IMR-90 (cell line): ENCODE results near the gene MEF2B. TPM values are rescaled to one million over a fixed set of nuclear protein-coding genes. Genes with fewer than 3 reads are reported as not detected.

Experiments
- ATAC-seq: fragments of 200-7000 bp; cut with Tn5 transposase; 2 replicates; pipeline ENCODE4 v1.9.1; 2020; ENCODE audit warnings: low read depth, mild to moderate bottlenecking, moderate library complexity
- BruUV-seq: library from RNA; stranded (reverse); fragments of 400-500 nt; replicated peaks from 2 replicates; lab custom pipeline; 2021; lab: Mats Ljungman, UMichigan
- CTCF ChIA-PET: fragments of 300-600 bp; formaldehyde crosslinking; extraction: SDS; loops from one replicate; lab custom pipeline; 2021; ENCODE audit warnings: antibody characterized with exemption; lab: Yijun Ruan, JAX
- POLR2A ChIA-PET: fragments of 300-600 bp; sonication (Branson Sonifier 250); formaldehyde crosslinking; loops from one replicate; lab custom pipeline; 2022; ENCODE audit warnings: antibody characterized with exemption; ENCODE audit not compliant: unreplicated experiment; lab: Charles Lee
- DNase-seq: peaks from one replicate; pipeline ENCODE4 v3.0.0; 2013
- H2AFZ ChIP-seq: replicated peaks from 2 replicates; pipeline ENCODE3; 2013; ENCODE audit warnings: low read length, mild to moderate bottlenecking; ENCODE audit not compliant: poor library complexity
- H2AK5ac ChIP-seq: 2 replicates; pipeline ENCODE4 v1.6.1; 2013; ENCODE audit warnings: low read depth, low read length, inconsistent platforms
- H2AK9ac ChIP-seq: replicated peaks from 2 replicates; pipeline ENCODE3; 2013; ENCODE audit warnings: mild to moderate bottlenecking, low read depth, low read length, moderate library complexity; ENCODE audit not compliant: poor library complexity
- H2BK120ac ChIP-seq: 2 replicates; pipeline ENCODE4 v1.6.1; 2013; ENCODE audit warnings: low read depth, low read length, inconsistent platforms
- H2BK15ac ChIP-seq: 3 replicates; pipeline ENCODE4 v1.6.1; 2013; ENCODE audit warnings: low read depth, low read length, inconsistent platforms
- H2BK20ac ChIP-seq: 2 replicates; pipeline ENCODE4 v1.6.1; 2013; ENCODE audit warnings: low read depth, mild to moderate bottlenecking, inconsistent platforms, low read length, moderate library complexity
- H2BK5ac ChIP-seq: 2 replicates; pipeline ENCODE4 v1.6.1; 2013; ENCODE audit warnings: mild to moderate bottlenecking, low read depth, low read length, inconsistent platforms; ENCODE audit not compliant: poor library complexity, severe bottlenecking
- H3K14ac ChIP-seq: replicated peaks from 2 replicates; pipeline ENCODE4 v1.6.1; 2013; ENCODE audit warnings: low read depth, low read length, inconsistent platforms
- H3K18ac ChIP-seq: 2 replicates; pipeline ENCODE4 v1.6.1; 2013; ENCODE audit warnings: low read depth, low read length, control low read depth
- H3K23ac ChIP-seq: 2 replicates; pipeline ENCODE4 v1.6.1; 2013; ENCODE audit warnings: low read depth, low read length, inconsistent platforms
- H3K27ac ChIP-seq: 2 replicates; pipeline ENCODE4 v1.5.1; 2013; ENCODE audit warnings: mild to moderate bottlenecking, control low read depth, low read length; ENCODE audit not compliant: insufficient read depth
- H3K27me3 ChIP-seq: 2 replicates; pipeline ENCODE4 v1.6.1; 2013; ENCODE audit warnings: low read length; ENCODE audit not compliant: control insufficient read depth, insufficient read depth
- H3K36me3 ChIP-seq: 2 replicates; pipeline ENCODE4 v1.6.1; 2013; ENCODE audit warnings: low read length, mixed read lengths; ENCODE audit not compliant: control insufficient read depth, insufficient read depth
- H3K4ac ChIP-seq: 2 replicates; pipeline ENCODE4 v1.6.1; 2013; ENCODE audit warnings: low read depth, low read length, inconsistent platforms
- H3K4me1 ChIP-seq: 2 replicates; pipeline ENCODE4 v1.6.1; 2013; ENCODE audit warnings: low read length, mixed read lengths; ENCODE audit not compliant: control insufficient read depth, insufficient read depth
- H3K4me2 ChIP-seq: 2 replicates; pipeline ENCODE4 v1.6.1; 2013; ENCODE audit warnings: low read depth, mild to moderate bottlenecking, control low read depth, low read length, moderate library complexity
- H3K4me3 ChIP-seq: 2 replicates; pipeline ENCODE4 v1.5.1; 2013; ENCODE audit warnings: low read depth, mild to moderate bottlenecking, control low read depth, low read length, moderate library complexity; ENCODE audit not compliant: insufficient read depth
- H3K56ac ChIP-seq: 2 replicates; pipeline ENCODE4 v1.6.1; 2013; ENCODE audit warnings: low read length, inconsistent platforms; ENCODE audit not compliant: insufficient read depth; ENCODE audit errors: extremely low read depth
- H3K79me1 ChIP-seq, 2 experiments: 2 replicates each; pipeline ENCODE4 v1.6.1; 2013; ENCODE audit warnings: low read length in 2 of 2, inconsistent platforms in 1 of 2, low read depth in 1 of 2
- H3K9ac ChIP-seq: 2 replicates; pipeline ENCODE4 v1.6.1; 2013; ENCODE audit warnings: low read depth, low read length, control low read depth
- H3K9me1 ChIP-seq: 2 replicates; pipeline ENCODE4 v1.6.1; 2013; ENCODE audit warnings: low read length, inconsistent platforms; ENCODE audit not compliant: insufficient read depth
- H3K9me3 ChIP-seq: 2 replicates; pipeline ENCODE4 v1.6.1; 2013; ENCODE audit warnings: low read length; ENCODE audit not compliant: control insufficient read depth, insufficient read depth
- H4K20me1 ChIP-seq: 2 replicates; pipeline ENCODE4 v1.6.1; 2013; ENCODE audit warnings: low read length, inconsistent platforms; ENCODE audit not compliant: insufficient read depth
- H4K5ac ChIP-seq: 2 replicates; pipeline ENCODE4 v1.6.1; 2013; ENCODE audit warnings: mild to moderate bottlenecking, low read depth, low read length, control low read depth
- H4K8ac ChIP-seq, 2 experiments: 2 replicates each; pipeline ENCODE4 v1.6.1; 2013; ENCODE audit warnings: low read depth in 2 of 2, low read length in 2 of 2, control low read depth in 1 of 2, inconsistent platforms in 1 of 2
- H4K91ac ChIP-seq: 2 replicates; pipeline ENCODE4 v1.6.1; 2013; ENCODE audit warnings: low read depth, low read length, inconsistent platforms; ENCODE audit not compliant: insufficient read depth
- BHLHE40 ChIP-seq: fragments of 150-350 bp; IDR thresholded peaks from 2 replicates; pipeline ENCODE4 v1.6.1; 2016; ENCODE audit warnings: mild to moderate bottlenecking, low read depth, low read length
- CEBPB ChIP-seq: IDR thresholded peaks from 2 replicates; pipeline ENCODE4 v1.6.1; 2012; ENCODE audit warnings: low read depth, low read length, improper control_type of control experiment
- CHD1 ChIP-seq: IDR thresholded peaks from 2 replicates; pipeline ENCODE4 v1.6.1; 2012; ENCODE audit warnings: low read depth, low read length, improper control_type of control experiment
- CTCF ChIP-seq: conservative IDR thresholded peaks from 2 replicates; pipeline ENCODE4 v1.5.1; 2012; ENCODE audit warnings: mild to moderate bottlenecking, low read depth, low read length, improper control_type of control experiment
- MAZ ChIP-seq: IDR thresholded peaks from 2 replicates; pipeline ENCODE4 v1.6.1; 2012; ENCODE audit warnings: low read depth, mild to moderate bottlenecking, low read length, improper control_type of control experiment, moderate library complexity, borderline replicate concordance
- MXI1 ChIP-seq: IDR thresholded peaks from 2 replicates; pipeline ENCODE4 v1.6.1; 2012; ENCODE audit warnings: low read depth, mild to moderate bottlenecking, low read length, moderate library complexity, borderline replicate concordance
- NFE2L2 ChIP-seq: fragments of 150-350 bp; IDR thresholded peaks from 2 replicates; pipeline ENCODE4 v1.6.1; 2016; ENCODE audit warnings: low read depth, mild to moderate bottlenecking, low read length
- POLR2A ChIP-seq: IDR thresholded peaks from 2 replicates; pipeline ENCODE4 v1.6.1; 2012; ENCODE audit warnings: mild to moderate bottlenecking, low read depth, low read length
- RCOR1 ChIP-seq: IDR thresholded peaks from 2 replicates; pipeline ENCODE4 v1.6.1; 2012; ENCODE audit warnings: mild to moderate bottlenecking, low read length, improper control_type of control experiment; ENCODE audit not compliant: insufficient replicate concordance
- RFX5 ChIP-seq: IDR thresholded peaks from 2 replicates; pipeline ENCODE4 v1.8.0; 2012; ENCODE audit warnings: low read depth, mild to moderate bottlenecking, low read length, moderate library complexity
- SMC3 ChIP-seq: fragments of 150-350 bp; IDR thresholded peaks from 2 replicates; pipeline ENCODE4 v1.6.1; 2016; ENCODE audit warnings: low read depth, mild to moderate bottlenecking, antibody characterized with exemption, low read length, moderate library complexity
- USF2 ChIP-seq: fragments of 150-350 bp; IDR thresholded peaks from 2 replicates; pipeline ENCODE4 v1.6.1; 2017; ENCODE audit warnings: mild to moderate bottlenecking, antibody characterized with exemption, low read length, low read depth
- WGBS, 2 experiments: methylation state at CpG; one replicate each; pipeline versions ENCODE4 v1.1.5 to v1.1.7; 2013; ENCODE audit warnings: missing lambda C conversion rate in 2 of 2; ENCODE audit not compliant: insufficient read length in 1 of 2; ENCODE audit errors: extremely low coverage in 2 of 2; 5-methylcytosine and 5-hydroxymethylcytosine counted together
- dilution Hi-C: fragments of 300-500 bp; cut with HindIII; formaldehyde crosslinking; loops from one replicate; pipeline ENCODE4 v1.14.3; 2018; ENCODE audit warnings: low sequenced_read_pairs; ENCODE audit not compliant: unreplicated experiment
- in situ Hi-C: fragments of 300-500 bp; cut with MboI; formaldehyde crosslinking; loops from 3 replicates; pipeline ENCODE4 v1.14.3; 2019; ENCODE audit warnings: low sequenced_read_pairs, inconsistent platforms, mixed read lengths
- intact Hi-C: fragments of 100-400 bp; cut with micrococcal nuclease; formaldehyde crosslinking; loops from 2 replicates; pipeline ENCODE4 v1.10.0; 2022
- polyA plus RNA-seq, 3 experiments: library from polyadenylated mRNA; depleted of rRNA; stranded (reverse); fragments of >200 nt; gene quantifications; 2 replicates each; pipeline ENCODE4 v1.2.3, GENCODE V29; 2012; ENCODE audit warnings: low replicate concordance in 1 of 3
- total RNA-seq: library from RNA; depleted of rRNA; stranded (reverse); fragments of >200 nt; gene quantifications from 2 replicates; pipeline ENCODE4 v1.2.3, GENCODE V29; 2012

The MEF2B gene
- total and polyA plus RNA-seq, 2 of the 4 experiments (the other 2 are of a cell fraction) = 0.18 to 0.94 TPM

GRCh38 chr19:19206938-19207337 lies 36.9 kb upstream of the MEF2B start:
- 55% methylated on average over 5 of the region's 5 CpGs; no CpG with 5 or more reads in 1 of the 2 experiments for WGBS, 2 experiments
- in situ Hi-C loops (no loop called here), dilution Hi-C loops (no loop called here), intact Hi-C loops (no loop called here)
- H3K4me2 ChIP-seq = no peak overlapping the region
- H2BK5ac ChIP-seq = no peak overlapping the region
- peaks cover 3% of the 10 kb centered on the region; the same call in 1 of the 2 replicates for H3K4me1 ChIP-seq
- H3K14ac ChIP-seq = no peak overlapping the region
- peaks cover 3% of the 10 kb centered on the region; the same call in 1 of the 2 replicates for H3K36me3 ChIP-seq
- 0 out of 2 replicates have a peak, but pooled peaks cover 5% of the 10 kb centered on the region for H3K9me1 ChIP-seq
- peaks cover 19% of the 10 kb centered on the region for H3K27me3 ChIP-seq
- H3K9me3 ChIP-seq = no peaks in the 10 kb centered on the region
- ChIA-PET POLR2A (no interaction called here), CTCF (no interaction called here)
- H3K4me3 ChIP-seq = no peak overlapping the region
- H2AK5ac ChIP-seq = no peak overlapping the region
- H4K20me1 ChIP-seq = no peaks in the 10 kb centered on the region
- DNase-seq (no peak), ATAC-seq (no peak)
- H3K27ac ChIP-seq = no peak overlapping the region
- BruUV-seq = no TSS peak
- H2AK9ac ChIP-seq = no peak overlapping the region
- TF ChIP-seq MXI1 = no peak
- TF ChIP-seq USF2 = no peak
- no peak for TF ChIP-seq MAZ
- TF ChIP-seq RFX5 = no peak
- no peak for TF ChIP-seq POLR2A
- no peak for TF ChIP-seq CTCF
- TF ChIP-seq CHD1 = no peak
- TF ChIP-seq CEBPB = no peak
- TF ChIP-seq BHLHE40 = no peak
- TF ChIP-seq SMC3 = no peak
- TF ChIP-seq RCOR1 = no peak
- no peak for TF ChIP-seq NFE2L2
- no peak overlapping the region for H3K4ac ChIP-seq
- no peak overlapping the region for H3K18ac ChIP-seq
- no peak overlapping the region for H3K56ac ChIP-seq
- H2BK15ac ChIP-seq = no peak overlapping the region
- H3K9ac ChIP-seq = no peak overlapping the region
- no peak overlapping the region for H4K5ac ChIP-seq
- H2BK20ac ChIP-seq = no peak overlapping the region
- no peak overlapping the region for H2AFZ ChIP-seq
- no peak overlapping the region for H4K8ac ChIP-seq
- peaks cover 5 to 12% of the 10 kb centered on the region in 2 experiments for H3K79me1 ChIP-seq
- no peak overlapping the region for H2BK120ac ChIP-seq
- H3K23ac ChIP-seq = no peak overlapping the region
- H4K91ac ChIP-seq = no peak overlapping the region
